Loucy (cell line): ENCODE measurements around the gene PDHB.

Source experiments
- H2AFZ ChIP-seq: fragments of 200-600 bp; sonication (generic); 2 replicates; pipeline ENCODE4 v1.6.0; 2016; ENCODE audit warnings: antibody characterized with exemption, mild to moderate bottlenecking, low read length, moderate library complexity
- H3F3A ChIP-seq: fragments of 200-600 bp; 2 replicates; pipeline ENCODE4 v1.6.0; 2016; ENCODE audit warnings: antibody characterized with exemption, low read depth, mild to moderate bottlenecking
- H3K27me3 ChIP-seq: fragments of 200-600 bp; sonication (generic); 2 replicates; pipeline ENCODE4 v1.6.1; 2014; ENCODE audit warnings: low read length, mild to moderate bottlenecking; ENCODE audit not compliant: insufficient read depth, poor library complexity, severe bottlenecking
- H3K36me3 ChIP-seq: fragments of 200-600 bp; sonication (generic); 2 replicates; pipeline ENCODE4 v1.6.1; 2016; ENCODE audit warnings: low read length; ENCODE audit not compliant: insufficient read depth
- H3K4me1 ChIP-seq: fragments of 200-600 bp; sonication (generic); 2 replicates; pipeline ENCODE4 v1.5.1; 2014; ENCODE audit warnings: low read length, mild to moderate bottlenecking; ENCODE audit not compliant: insufficient read depth, poor library complexity, severe bottlenecking
- H3K4me2 ChIP-seq: fragments of 200-600 bp; sonication (generic); 2 replicates; pipeline ENCODE4 v1.6.0; 2014; ENCODE audit warnings: antibody characterized with exemption, low read length, low read depth, mild to moderate bottlenecking; ENCODE audit not compliant: poor library complexity, severe bottlenecking
- H3K4me3 ChIP-seq: fragments of 200-600 bp; sonication (generic); 2 replicates; pipeline ENCODE4 v1.5.1; 2014; ENCODE audit warnings: low read length, mild to moderate bottlenecking, mixed read lengths; ENCODE audit not compliant: poor library complexity, severe bottlenecking
- H3K79me2 ChIP-seq: fragments of 200-600 bp; sonication (generic); 2 replicates; pipeline ENCODE4 v1.6.1; 2014; ENCODE audit warnings: low read length; ENCODE audit not compliant: insufficient read depth
- H3K9ac ChIP-seq: fragments of 200-600 bp; sonication (generic); 2 replicates; pipeline ENCODE4 v1.6.0; 2014; ENCODE audit warnings: mild to moderate bottlenecking, low read depth, low read length, moderate library complexity; ENCODE audit not compliant: poor library complexity, severe bottlenecking
- H3K9me2 ChIP-seq: fragments of 200-600 bp; sonication (generic); replicated peaks from 2 replicates; pipeline ENCODE4 v1.6.1; 2016; ENCODE audit warnings: low read depth, low read length, mixed read lengths
- H3K9me3 ChIP-seq: fragments of 200-600 bp; sonication (generic); 2 replicates; pipeline ENCODE4 v1.6.1; 2014; ENCODE audit warnings: mild to moderate bottlenecking, antibody characterized with exemption, low read length, low read depth; ENCODE audit not compliant: insufficient read depth
- H4K20me1 ChIP-seq: fragments of 200-600 bp; sonication (generic); 2 replicates; pipeline ENCODE4 v1.6.0; 2014; ENCODE audit warnings: antibody characterized with exemption, low read length, mild to moderate bottlenecking; ENCODE audit not compliant: insufficient read depth, poor library complexity, severe bottlenecking
- CTCF ChIP-seq: fragments of 200-600 bp; sonication (generic); conservative IDR thresholded peaks from 2 replicates; pipeline ENCODE4 v1.5.1; 2014; ENCODE audit warnings: mild to moderate bottlenecking, antibody characterized with exemption, low read length
- EZH2phosphoT487 ChIP-seq: fragments of 200-600 bp; IDR thresholded peaks from 2 replicates; pipeline ENCODE4 v1.6.1; 2018; ENCODE audit warnings: antibody characterized with exemption, mild to moderate bottlenecking, moderate library complexity, borderline replicate concordance

The PDHB gene

GRCh38 chr3:58421004-58421403 is 12.6 kb downstream of the PDHB start:
- Histone ChIP-seq H3K9ac (no peak overlapping the region), H3F3A (no peaks in the 10 kb centered on the region), H3K4me3 (no peak overlapping the region), H3K9me2 (no peaks in the 10 kb centered on the region), H4K20me1 (no peaks in the 10 kb centered on the region), H2AFZ (no peak overlapping the region), H3K4me1 (peaks cover 6% of the 10 kb centered on the region), H3K79me2 (no peaks in the 10 kb centered on the region), H3K9me3 (no peaks in the 10 kb centered on the region), H3K27me3 (no peaks in the 10 kb centered on the region), H3K36me3 (peaks cover 40% of the 10 kb centered on the region; the same call in 1 of the 2 replicates), H3K4me2 (peak overlapping the region; percentile 9)
- TF ChIP-seq CTCF (no peak), EZH2phosphoT487 (no peak)

- no peaks in the 10 kb centered on the region for H3K9me2 ChIP-seq
- no peak overlapping the region for H3K9ac ChIP-seq
- H2AFZ ChIP-seq = no peak overlapping the region
- H3K79me2 ChIP-seq = no peaks in the 10 kb centered on the region
- TF ChIP-seq EZH2phosphoT487 = no peak
- no peak for TF ChIP-seq CTCF
- peaks cover 6% of the 10 kb centered on the region for H3K4me1 ChIP-seq
- no peaks in the 10 kb centered on the region for H3K9me3 ChIP-seq
- H3K36me3 ChIP-seq = peaks cover 33% of the 10 kb centered on the region; the same call in 1 of the 2 replicates
- no peak overlapping the region for H3K4me3 ChIP-seq
- no peaks in the 10 kb centered on the region for H3K27me3 ChIP-seq
- no peaks in the 10 kb centered on the region for H4K20me1 ChIP-seq
- H3K4me2 ChIP-seq = no peak overlapping the region
- H3F3A ChIP-seq = no peaks in the 10 kb centered on the region
These were observed 13.7 kb downstream of the PDHB start for GRCh38 chr3:58419780-58420507.

GRCh38 chr3:58418227-58418626 is 15.4 kb downstream of the PDHB start:
- Histone ChIP-seq H3K9me3 (no peaks in the 10 kb centered on the region), H3K36me3 (peaks cover 16% of the 10 kb centered on the region; the same call in 1 of the 2 replicates), H4K20me1 (no peaks in the 10 kb centered on the region), H3K9ac (no peak overlapping the region), H3K79me2 (no peaks in the 10 kb centered on the region), H2AFZ (no peak overlapping the region), H3K4me1 (peaks cover 6% of the 10 kb centered on the region), H3K4me3 (no peak overlapping the region), H3K4me2 (no peak overlapping the region), H3K9me2 (no peaks in the 10 kb centered on the region), H3F3A (no peaks in the 10 kb centered on the region), H3K27me3 (no peaks in the 10 kb centered on the region)
- TF ChIP-seq CTCF (no peak), EZH2phosphoT487 (no peak)
